ENCODE results near the gene HGS. TPM values are rescaled to one million over a fixed set of nuclear protein-coding genes. Genes with fewer than 3 reads are reported as not detected.
"Not testable (repeated sequence)": the region's sequence is repeated elsewhere in the genome, so short reads cannot be mapped to it uniquely, and the experiment has no call there.

Gene HGS
- total RNA-seq, 2 experiments from 2014 or later = 121 to 128 TPM

DNA sequence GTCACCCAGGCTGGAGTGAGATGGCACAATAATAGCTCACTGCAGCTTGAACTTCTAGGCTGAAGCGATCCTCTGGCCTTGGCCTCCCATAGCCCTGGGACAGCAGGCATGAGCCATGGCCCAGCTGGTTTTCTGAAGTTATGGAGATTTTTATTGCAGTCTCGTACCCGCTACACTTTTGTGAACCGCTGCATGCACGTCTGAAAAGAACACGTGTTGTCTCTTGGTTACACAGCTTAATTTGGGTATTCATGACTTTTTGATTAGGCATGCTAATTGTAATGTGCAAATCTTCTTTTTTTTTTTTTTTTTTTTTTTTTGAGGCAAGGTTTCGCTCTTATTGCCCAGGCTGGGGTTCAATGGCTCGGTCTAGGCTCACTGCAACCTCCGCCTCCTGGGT, 41.6 kb downstream of the HGS start:
- Mint-ChIP-seq H3K27me3 (peaks cover 10% of the 10 kb centered on the region), H3K4me3 (no peak overlapping the region), H3K27ac (no peak overlapping the region), H3K4me1 (peaks cover 2% of the 10 kb centered on the region), H3K36me3 (ENCODE audit: low read depth) (no peaks in the 10 kb centered on the region), H3K9me3 (no peaks in the 10 kb centered on the region)
- POLR2A ChIA-PET = no interaction called here
- DNase-seq = no peak
- CTCF ChIA-PET = interaction anchor here (0.8 to 1.3 kb wide), 3 partner anchors 9 to 234 kb away, joined by 3 to 4 read pairs (median 3); no protein-coding TSS in a partner anchor

DNA sequence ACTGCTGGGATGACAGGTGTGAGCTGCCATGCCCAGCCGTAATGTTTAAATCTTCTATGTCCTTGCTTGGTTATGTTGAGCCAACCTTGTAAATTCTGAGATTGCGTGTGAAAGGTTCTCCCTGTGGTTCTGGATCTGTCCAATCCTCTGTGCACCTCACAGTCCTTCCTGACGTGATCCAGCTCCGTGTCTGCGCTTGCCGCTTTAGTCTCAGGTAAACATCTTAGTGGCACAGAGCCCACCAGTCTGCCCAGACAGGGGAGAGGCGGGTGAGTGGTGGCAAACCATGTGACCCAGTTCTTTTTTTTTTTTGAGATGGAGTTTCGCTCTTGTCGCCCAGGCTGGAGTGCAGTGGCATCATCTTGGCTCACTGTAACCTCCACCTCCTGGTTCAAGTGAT, 42.2 kb downstream of the HGS start:
- ChIA-PET POLR2A (no interaction called here), CTCF (interaction anchor here (1.3 kb wide), 1 partner anchor 10 kb away, joined by 3 read pairs; no protein-coding TSS in a partner anchor)
- Mint-ChIP-seq H3K9me3 (no peaks in the 10 kb centered on the region), H3K36me3 (ENCODE audit: low read depth) (no peaks in the 10 kb centered on the region), H3K4me1 (peaks cover 2% of the 10 kb centered on the region), H3K27me3 (peaks cover 10% of the 10 kb centered on the region), H3K4me3 (no peak overlapping the region), H3K27ac (no peak overlapping the region)
- DNase-seq = no peak

DNA sequence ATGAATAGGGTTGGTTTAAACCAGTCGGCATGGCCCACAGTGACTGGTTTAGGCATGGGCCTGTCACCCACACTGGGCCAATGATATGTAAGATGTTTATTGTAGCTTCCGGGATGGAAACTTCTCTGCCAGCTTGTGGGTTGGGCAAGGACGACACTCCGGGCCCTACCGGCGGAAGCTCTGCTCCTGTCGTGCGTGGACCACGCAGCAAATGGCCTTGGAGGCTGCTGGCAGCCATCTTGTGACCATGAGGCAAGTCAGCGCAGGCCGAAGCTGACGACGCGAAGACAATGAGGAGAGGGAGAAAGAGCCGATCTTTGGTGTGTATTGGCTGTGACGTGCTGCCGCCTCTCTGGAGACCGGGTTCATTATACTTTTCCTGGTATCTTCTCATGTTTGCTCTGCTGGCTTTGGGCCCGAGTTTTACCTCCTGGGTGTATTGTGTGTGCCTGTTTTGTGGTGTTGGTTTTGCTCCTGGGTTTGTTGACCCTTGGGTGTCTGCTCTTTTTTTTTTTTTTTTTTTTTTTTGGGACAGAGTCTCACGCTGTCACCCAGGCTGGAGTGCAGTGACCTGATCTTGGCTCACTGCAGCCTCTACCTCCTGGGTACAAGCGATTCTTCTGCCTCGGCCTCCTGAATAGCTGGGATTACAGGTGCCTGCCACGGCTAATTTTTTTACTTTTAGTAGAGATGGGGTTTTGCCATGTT, 43.7 kb downstream of the HGS start:
- Mint-ChIP-seq H3K27me3 (peaks cover 11% of the 10 kb centered on the region), H3K4me1 (no peaks in the 10 kb centered on the region), H3K4me3 (no peak overlapping the region), H3K9me3 (no peaks in the 10 kb centered on the region), H3K36me3 (ENCODE audit: low read depth) (no peaks in the 10 kb centered on the region), H3K27ac (no peak overlapping the region)
- CTCF ChIA-PET = interaction anchor here (0.6 to 1.2 kb wide), 2 partner anchors 95 to 106 kb away, joined by 3 read pairs; partner anchors contain the start of gene MCRIP1
- POLR2A ChIA-PET = no interaction called here
- DNase-seq = no peak

DNA sequence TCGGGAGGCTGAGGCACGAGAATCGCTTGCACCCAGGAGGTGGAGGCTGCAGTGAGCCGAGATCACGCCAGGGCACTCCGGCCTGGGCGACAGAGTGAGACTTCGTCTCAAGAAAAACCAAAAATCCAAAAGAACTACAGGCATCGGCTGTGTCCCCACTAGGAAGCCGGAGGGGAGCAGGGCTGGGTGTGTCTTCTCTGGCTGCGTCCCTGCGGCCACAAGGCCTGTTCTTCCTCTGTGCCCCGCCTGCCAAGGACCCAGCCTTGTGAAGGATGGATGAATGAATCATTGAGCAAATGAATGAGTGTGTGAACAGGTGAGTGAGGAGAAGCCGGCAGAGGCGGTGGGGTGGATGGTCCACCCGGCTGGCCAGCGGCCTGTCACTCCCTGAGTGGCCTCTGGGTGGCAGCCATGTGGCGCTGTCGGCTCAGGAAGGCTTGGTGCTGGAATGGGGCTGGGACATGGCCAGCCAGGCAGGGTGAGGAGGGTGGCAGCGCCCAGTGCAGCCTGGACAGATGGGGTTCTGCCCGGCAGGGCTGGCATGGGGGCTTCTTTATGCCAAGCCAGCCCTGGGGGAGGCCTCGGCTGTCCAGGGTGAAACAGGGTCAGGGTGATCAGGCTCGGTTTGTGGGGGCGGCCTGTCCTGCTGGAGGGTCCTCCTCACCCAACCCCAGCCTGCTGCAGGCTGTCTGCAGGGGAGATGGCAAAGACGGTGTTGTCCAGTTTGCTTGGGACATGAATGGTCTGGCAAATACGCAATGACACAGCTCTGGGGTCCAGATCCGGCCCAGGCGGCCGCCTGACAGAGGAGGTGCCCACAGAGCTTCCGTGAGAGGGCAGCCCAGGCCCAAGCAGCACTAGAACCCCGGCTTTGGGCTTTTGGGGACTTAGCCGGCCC, 49.9 kb downstream of the HGS start:
- H3K4me1 Mint-ChIP-seq = peaks cover 10% of the 10 kb centered on the region
- no peak overlapping the region for H3K27ac Mint-ChIP-seq
- peak; percentile 69 for DNase-seq
- H3K27me3 Mint-ChIP-seq = peaks cover 7% of the 10 kb centered on the region
- CTCF ChIA-PET = interaction anchor here (1.3 kb wide), 1 partner anchor 9 kb away, joined by 4 read pairs; no protein-coding TSS in a partner anchor
- POLR2A ChIA-PET = no interaction called here
- H3K9me3 Mint-ChIP-seq = no peaks in the 10 kb centered on the region
- H3K36me3 Mint-ChIP-seq (ENCODE audit: low read depth) = no peaks in the 10 kb centered on the region
- H3K4me3 Mint-ChIP-seq = no peak overlapping the region

DNA sequence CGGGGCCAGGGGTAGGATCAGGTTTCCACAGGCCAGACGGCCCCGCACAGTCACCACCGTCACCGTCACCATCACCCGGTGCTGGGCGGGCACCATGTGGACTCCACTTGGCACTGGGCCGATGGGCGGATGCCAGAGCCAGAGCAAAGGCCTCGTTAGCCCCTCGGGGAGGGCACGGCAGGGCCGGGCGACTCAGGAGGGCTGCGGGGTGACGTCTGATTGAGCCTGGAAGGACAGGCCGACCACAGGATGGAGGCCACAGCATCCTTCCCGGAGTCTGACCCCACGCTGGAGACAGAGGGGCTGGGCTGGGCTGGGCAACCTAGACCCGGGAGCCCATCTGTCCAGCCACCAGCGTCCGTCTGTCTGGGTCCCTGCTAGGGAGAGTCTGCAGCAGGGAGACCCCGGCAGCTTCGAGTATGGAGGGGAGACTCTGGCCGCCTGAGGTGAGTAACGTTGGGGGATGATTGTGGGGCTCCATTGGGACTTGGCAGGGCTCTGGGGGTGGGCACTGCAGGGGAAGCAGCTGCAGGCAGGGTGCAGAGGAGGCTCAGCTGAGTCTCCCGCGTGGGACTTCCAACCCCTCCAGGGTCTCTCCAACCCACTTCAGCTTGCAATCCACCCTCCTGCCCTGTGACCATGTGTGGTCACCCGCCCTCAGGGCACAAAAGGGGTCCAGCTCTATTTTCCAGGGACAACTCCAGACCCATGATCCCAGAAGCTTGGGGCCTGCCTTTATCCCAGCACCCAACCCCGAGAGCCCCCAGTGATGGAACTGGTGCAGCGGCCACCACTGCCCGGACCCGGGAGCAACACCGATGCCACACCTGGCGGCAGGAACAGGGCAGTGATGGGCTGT, 50.8 kb downstream of the HGS start:
- Mint-ChIP-seq H3K4me1 (peaks cover 10% of the 10 kb centered on the region), H3K27ac (no peak overlapping the region), H3K9me3 (no peaks in the 10 kb centered on the region), H3K27me3 (peaks cover 7% of the 10 kb centered on the region), H3K36me3 (ENCODE audit: low read depth) (no peaks in the 10 kb centered on the region), H3K4me3 (no peak overlapping the region)
- ChIA-PET POLR2A (no interaction called here), CTCF (interaction anchor here (0.9 to 1.3 kb wide), 3 partner anchors 10 to 106 kb away, joined by 4 to 6 read pairs (median 4); no protein-coding TSS in a partner anchor)
- DNase-seq = no peak

DNA sequence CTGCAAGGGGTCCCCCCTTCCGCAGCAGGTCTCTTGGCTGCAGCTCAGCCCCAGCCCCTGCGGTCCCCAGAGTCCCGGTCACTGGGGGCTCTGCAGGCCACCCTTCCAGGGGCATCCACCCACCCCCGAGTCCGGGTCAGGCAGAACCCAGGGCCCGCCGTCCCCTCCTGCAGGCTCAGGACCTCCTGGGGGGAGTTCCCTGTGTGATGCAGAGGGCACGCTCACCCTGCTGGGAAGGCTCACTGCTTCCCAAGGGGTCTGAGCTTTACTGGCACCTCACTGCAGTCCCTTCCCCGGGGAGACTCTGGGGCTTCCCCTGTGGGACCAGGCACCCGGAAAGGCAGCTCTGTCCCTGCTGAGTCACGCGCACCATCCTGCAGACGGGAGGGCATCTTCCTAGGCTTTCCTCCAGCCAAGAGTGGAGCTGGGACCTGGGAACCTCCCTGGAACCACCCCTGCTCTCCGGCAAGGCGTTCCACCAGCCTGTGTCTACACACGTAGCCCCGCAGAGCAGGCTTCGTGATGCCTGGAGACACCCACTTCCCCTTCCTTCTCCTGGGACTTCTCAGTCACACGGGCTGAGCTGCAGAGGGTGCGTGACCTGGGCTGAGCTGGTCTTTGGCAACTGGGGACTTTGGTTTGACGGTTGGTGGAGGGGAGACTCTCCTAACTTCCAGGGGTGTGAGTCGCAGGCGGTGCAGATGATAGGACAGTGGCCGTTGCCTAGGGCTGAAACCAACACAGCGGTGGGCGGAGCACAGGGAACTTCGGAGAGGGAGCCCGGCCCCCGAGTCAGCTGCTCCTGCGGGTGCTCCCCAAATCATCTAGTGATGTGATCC, 51.7 kb downstream of the HGS start:
- ChIA-PET CTCF (interaction anchor here (0.9 to 1.3 kb wide), 4 partner anchors 10 to 105 kb away, joined by 3 to 6 read pairs (median 4); no protein-coding TSS in a partner anchor), POLR2A (no interaction called here)
- no peaks in the 10 kb centered on the region for H3K36me3 Mint-ChIP-seq (ENCODE audit: low read depth)
- no peaks in the 10 kb centered on the region for H3K9me3 Mint-ChIP-seq
- no peak overlapping the region for H3K27ac Mint-ChIP-seq
- DNase-seq = no peak
- H3K4me3 Mint-ChIP-seq = peak overlapping the region; percentile 6
- peaks cover 11% of the 10 kb centered on the region for H3K27me3 Mint-ChIP-seq
- peaks cover 10% of the 10 kb centered on the region for H3K4me1 Mint-ChIP-seq

DNA sequence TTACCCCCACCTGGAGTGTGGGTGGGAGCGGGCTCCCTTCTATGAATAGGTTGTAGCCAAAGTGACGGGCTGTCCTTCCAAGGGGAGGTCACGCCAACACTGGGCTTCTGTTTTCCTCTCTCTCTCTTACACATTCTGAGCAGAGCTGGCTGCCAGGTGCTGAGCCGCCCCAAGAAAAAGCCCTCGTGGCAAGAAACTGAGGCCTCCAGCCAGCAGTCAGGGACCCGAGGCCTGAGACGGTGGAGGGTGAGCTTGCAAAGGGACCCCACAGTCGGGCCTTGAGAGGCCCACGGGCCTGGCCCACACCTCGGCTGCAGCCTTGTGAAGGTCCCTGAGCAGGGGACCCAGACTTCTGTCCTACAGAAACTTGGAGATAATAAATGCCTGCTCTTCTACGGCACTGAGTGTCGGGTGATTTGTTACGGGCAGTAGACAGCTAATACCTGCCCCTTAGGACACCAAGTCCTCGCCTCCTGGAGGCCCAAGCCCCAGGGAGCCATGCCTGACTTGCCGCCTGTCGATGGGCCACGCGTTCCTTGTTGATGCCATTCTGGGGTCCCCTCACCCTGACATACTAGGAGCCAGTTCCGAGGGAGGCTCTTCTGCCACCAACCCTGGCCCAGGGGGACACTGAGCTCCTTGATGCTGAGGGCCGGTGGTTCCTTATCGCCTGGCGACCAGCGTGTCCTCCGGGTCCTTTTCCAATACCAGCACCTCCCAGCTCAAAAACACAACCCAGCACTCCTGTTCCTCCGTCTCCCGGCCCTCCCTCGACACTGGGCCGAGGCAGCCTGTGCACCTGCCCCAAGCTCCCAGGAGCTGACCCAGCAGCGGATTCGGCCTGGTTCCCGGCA, 54.4 kb downstream of the HGS start:
- no peaks in the 10 kb centered on the region for H3K36me3 Mint-ChIP-seq (ENCODE audit: low read depth)
- no peak for DNase-seq
- no peaks in the 10 kb centered on the region for H3K9me3 Mint-ChIP-seq
- H3K27ac Mint-ChIP-seq = no peak overlapping the region
- POLR2A ChIA-PET = interaction anchor here (0.6 kb wide), 1 partner anchor 88 kb away, joined by 3 read pairs; no protein-coding TSS in a partner anchor
- peaks cover 12% of the 10 kb centered on the region for H3K4me1 Mint-ChIP-seq
- no peak overlapping the region for H3K4me3 Mint-ChIP-seq
- CTCF ChIA-PET = no interaction called here
- peaks cover 16% of the 10 kb centered on the region for H3K27me3 Mint-ChIP-seq

DNA sequence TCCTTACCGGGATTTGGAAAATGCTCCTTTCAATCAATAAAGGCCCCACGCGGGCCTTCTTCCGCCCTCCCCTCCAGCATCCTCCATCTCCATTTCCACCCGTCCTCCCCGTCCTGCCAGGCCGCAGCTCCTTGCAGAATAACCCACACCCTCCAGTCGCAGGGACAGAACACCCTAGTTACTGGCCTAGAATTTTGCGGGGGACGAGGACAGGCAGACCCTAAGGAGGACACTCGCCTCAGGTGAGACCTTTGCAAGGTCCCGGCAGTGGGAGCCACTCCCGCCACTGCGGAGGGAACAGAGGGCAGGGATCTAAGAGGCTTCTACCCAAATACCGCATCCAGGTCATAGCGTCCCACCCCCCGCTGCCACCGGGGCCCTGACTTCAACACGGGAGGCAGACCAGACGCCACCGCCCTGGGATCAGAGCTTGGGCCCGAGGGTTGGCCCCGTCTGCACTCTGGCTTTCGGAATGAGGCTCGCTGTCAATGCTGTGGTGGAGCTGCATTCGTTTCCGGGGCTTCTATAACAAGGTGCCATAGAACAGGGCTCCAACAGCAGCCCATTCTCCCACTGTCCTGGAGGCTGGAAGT, 55.1 kb downstream of the HGS start:
- ChIA-PET POLR2A (no interaction called here), CTCF (no interaction called here)
- H3K4me1 Mint-ChIP-seq = peaks cover 9% of the 10 kb centered on the region
- H3K9me3 Mint-ChIP-seq = no peaks in the 10 kb centered on the region
- no peak for DNase-seq
- peaks cover 12% of the 10 kb centered on the region for H3K27me3 Mint-ChIP-seq
- H3K4me3 Mint-ChIP-seq = no peak overlapping the region
- no peaks in the 10 kb centered on the region for H3K36me3 Mint-ChIP-seq (ENCODE audit: low read depth)
- H3K27ac Mint-ChIP-seq = no peak overlapping the region

DNA sequence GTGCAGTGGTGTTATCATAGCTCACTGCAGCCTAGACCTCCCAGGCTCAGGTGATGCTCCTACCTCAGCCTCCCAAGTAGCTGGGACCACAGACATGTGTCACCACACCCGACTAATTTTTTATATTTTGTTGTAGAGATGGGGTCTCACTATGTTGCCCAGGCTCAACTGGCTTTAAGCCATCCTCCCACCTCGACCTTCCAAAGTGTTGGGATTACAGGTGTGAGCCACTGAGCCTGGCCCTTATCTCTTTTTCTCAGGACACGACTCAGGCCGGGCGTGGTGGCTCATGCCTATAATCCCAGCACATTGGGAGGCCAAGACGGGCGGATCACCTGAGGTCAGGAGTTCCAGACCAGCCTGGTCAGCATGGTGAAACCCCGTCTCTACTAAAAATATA, 55.8 kb downstream of the HGS start:
- H3K36me3 Mint-ChIP-seq (ENCODE audit: low read depth); POLR2A ChIA-PET; H3K4me3 Mint-ChIP-seq; H3K9me3 Mint-ChIP-seq; H3K27ac Mint-ChIP-seq; DNase-seq; H3K4me1 Mint-ChIP-seq; CTCF ChIA-PET: not testable (repeated sequence)
- peaks cover 12% of the 10 kb centered on the region for H3K27me3 Mint-ChIP-seq

DNA sequence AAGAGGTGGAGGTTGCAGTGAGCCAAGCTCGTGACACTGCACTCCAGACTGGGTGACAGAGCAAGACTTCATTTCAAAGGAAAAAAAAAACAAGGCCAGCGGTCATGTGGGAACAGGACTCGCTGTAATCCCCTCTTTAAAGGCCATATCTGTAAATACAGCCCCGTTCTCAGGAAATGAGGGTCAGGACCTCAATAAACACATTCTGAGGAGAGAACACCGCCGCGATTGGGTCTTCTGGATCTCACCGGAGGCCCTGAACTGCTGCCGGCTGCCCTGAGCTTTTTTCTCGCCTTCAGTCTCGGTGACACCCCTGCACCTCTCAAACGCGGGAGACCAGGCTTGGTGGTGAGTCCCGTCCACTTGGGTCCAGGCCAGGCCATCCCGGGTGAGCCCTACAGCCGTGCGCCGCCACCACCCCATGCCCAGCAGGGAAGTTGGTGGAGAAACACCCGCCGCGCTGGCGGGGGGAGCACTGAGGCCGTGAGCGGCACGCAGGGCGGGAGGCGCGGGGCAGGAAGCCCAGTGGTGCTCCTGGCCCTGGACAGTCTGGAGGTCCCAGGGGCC, 56.7 kb downstream of the HGS start:
- no peak for DNase-seq
- H3K36me3 Mint-ChIP-seq (ENCODE audit: low read depth) = no peaks in the 10 kb centered on the region
- H3K27me3 Mint-ChIP-seq = peaks cover 12% of the 10 kb centered on the region
- H3K4me3 Mint-ChIP-seq = no peak overlapping the region
- peaks cover 7% of the 10 kb centered on the region for H3K4me1 Mint-ChIP-seq
- H3K27ac Mint-ChIP-seq = no peak overlapping the region
- CTCF ChIA-PET = interaction anchor here (0.7 kb wide), 1 partner anchor 49 kb away, joined by 3 read pairs; no protein-coding TSS in a partner anchor
- H3K9me3 Mint-ChIP-seq = no peaks in the 10 kb centered on the region
- POLR2A ChIA-PET = no interaction called here
